ENCODE results near the gene EDC4. TPM values are rescaled to one million over a fixed set of nuclear protein-coding genes. Genes with fewer than 3 reads are reported as not detected.
A peak's percentile ranks its signal among the peaks of the same experiment; 100 is the strongest.
"Not testable (repeated sequence)": the region's sequence is repeated elsewhere in the genome, so short reads cannot be mapped to it uniquely, and the experiment has no call there.

EDC4 gene
- polyA plus RNA-seq, 1 donor, result 126 TPM

DNA sequence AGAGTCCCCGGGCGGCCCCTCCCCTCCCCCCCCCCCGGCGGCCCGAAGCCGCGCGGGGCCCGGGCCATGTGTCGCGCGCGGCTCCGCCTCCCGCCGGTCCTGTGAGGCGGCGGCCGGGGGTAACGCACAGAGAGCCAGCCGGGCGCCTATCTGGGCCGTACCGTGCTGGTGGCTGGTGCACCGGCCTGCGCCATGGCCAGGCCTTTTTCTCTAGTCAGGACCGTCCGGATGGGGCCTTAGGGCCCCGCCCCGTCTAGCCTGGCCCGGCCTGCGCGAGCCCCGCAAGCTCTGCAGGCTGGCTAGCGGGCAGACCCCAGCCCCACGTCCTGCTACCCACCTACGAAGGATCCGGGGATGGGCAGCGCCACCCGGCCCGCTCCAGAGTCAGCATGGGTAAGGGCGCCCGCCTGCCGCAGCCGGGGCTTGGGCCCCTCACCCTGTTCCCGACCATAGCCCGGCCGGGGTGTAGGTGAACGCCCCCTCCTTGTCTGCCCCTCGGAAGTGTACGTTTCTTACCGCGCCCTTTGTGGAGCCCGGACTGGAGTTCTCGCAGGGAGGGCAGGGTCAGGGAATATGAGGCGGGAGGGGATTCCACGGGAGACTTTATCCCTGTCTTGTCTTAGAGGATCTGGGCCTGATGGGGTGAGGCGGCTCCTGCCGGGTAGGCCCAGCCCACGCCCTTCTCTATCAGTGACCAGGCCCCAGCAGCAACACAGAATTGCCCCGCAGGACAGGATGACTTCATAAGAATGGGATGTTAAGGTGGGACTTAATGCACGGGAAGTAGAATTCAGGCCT, 25.6 kb upstream of the EDC4 start, which contains the start of gene CENPT:
TSS of gene CENPT (minus strand) at position 630 of the 798 bp plus-strand sequence. CDS start 13,834 bp downstream, outside the sequence.
- DNase-seq, result no peak

DNA sequence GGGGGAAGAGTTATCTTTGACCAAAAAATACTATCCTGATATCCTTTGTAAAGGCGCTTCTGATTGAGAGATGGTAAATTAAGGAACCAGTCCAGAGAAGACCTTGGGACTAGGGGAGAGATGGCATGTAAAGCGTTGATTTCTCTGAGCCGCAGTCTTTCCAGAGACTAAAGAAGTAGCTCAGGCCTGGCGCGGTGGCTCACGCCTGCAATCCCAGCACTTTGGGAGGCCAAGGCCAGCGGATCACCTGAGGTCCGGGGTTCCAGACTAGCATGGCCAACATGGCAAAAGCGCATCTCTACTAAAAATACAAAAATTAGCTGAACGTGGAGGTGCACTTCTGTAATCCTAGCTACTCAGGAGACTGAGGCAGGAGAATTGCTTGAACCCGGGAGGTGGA, 24.7 kb upstream of the EDC4 start:
- no peak for DNase-seq

DNA sequence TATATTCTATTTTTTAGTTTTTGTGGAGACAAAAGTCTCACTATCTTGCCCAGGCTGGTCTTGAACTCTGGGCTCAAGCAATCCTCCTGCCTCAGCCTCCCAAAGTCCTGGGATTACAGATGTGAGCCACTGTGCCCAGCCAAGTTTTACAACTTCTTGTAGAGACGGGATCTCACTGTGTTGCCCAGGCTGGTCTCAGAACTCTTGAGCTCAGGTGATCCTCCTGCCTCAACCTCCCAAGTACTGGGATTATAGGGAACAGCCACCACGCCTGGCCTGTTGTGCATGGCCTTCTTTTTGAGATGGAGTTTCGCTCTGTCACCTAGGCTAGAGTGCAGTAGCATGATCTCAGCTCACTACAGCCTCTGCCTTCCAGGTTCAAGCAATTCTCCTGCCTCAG, 19.2 kb upstream of the EDC4 start:
- no peak for DNase-seq

DNA sequence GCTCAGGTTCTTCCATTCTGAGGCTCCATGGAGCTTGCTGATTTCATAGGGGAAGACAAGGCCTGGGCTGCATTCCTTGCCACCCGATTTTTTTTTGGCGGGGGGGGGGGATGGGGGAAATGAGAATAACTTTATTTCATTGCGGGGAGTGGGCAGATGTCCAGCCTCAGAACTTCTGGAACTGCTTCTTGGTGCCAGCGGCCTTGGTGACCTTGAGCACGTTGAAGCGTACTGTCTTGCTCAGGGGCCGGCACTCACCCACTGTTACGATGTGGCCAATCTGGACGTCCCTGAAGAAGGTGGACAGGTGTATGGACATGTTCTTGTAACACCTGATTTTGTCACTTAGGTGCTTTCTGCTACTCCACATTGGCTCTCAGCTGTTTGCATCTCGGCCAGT, 17.1 kb upstream of the EDC4 start:
- DNase-seq, result no peak

DNA sequence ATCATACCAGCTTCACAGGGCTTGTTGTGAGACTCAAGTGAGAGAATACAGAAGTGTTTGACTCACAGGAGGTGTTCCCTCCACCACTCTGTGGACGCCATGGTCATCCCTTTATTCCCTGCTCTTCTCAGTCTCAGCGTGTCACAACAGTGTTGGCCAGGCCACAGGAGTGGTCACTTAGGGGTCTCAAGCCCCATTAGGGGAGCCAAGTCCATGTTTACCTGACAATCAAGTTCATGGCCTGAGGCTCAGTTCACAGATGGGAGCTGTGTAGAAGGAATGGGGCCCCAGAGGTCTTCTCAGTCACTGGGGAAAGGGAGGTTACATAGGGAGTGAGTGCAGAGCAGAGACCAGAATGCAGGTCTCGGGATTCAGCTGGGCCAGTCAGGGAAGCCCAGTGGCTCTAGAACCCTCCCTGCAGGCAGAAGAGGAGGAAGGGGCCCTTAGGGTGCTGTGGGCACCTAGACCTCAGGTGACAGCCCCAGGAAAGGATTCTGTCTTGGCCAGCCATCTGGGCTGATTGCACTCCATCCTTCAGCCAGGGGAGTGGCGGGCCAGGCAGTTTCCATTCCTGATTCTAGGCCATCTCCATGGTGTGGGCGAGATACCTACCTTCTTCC, 15.8 kb upstream of the EDC4 start:
- no peak for DNase-seq

GRCh38 chr16:67857547-67858233, 15.2 kb upstream of the EDC4 start:
- no peak for DNase-seq

- DNase-seq, result no peak
Measured at GRCh38 chr16:67858500-67858899, 14.4 kb upstream of the EDC4 start.

- DNase-seq, result no peak
Measured at GRCh38 chr16:67860589-67861398, 12.1 kb upstream of the EDC4 start.

DNA sequence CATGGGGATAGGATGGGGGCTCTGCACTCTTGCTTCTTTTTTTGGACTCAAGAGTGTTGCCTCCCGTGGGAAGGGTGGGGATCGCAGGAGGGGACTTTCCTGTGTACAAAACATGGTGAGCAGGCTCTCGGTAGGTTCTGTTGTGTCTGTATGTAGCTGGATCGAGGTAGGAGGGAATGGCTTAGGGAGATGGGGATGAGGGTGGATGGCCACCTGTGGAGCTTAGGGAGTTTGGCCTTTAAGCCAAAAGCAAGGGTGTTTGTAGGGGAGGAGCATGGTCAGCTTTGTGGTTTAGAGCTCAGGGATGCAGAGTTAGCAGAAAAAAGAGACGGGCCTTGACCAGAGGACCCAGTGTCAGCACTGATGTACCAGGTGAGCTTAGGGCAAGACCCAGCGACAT, 11.0 kb upstream of the EDC4 start:
- no peak for DNase-seq

- peak; percentile 77 for DNase-seq
Measured at GRCh38 chr16:67862623-67863583, 9.9 kb upstream of the EDC4 start.

DNA sequence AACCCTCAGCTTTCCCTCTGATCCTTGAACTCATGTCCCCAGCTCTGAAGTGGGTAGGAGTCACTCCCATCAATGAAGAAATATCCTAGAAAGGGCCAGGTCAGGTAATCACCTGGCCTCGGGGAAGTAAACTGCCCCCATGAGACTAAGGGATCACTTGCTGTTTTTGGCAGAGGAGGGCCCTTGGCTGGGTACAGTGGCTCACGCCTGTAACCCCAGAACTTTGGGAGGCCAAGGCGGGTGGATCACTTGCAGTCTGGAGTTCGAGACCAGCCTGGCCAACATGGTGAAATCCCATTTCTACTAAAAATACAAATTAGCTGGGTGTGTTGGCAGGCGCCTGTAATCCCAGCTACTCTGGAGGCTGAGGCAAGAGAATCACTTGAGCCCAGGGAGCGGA, 8.8 kb upstream of the EDC4 start:
- DNase-seq, result not testable (repeated sequence)

DNA sequence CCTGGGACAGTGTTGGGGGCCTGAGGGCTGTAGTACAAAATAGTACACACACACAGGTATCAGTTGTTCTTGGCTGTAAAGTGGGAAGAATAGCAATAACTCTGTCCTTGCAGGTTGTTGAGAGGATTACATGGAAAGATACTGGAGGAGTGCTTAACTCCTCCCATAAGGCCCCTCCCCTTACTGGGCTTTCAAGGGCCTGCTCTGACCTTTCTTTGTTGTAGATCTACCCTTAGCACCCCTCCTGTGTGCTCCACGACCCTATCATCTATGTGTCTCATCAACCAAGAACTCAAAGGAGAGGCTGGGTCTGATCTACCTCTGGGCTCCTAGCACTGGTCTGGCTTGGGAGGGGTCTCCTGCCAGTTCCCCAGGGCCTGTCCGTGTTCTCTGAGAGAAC, 8.3 kb upstream of the EDC4 start:
- DNase-seq, result no peak

- DNase-seq, result no peak
Measured at GRCh38 chr16:67865318-67865717, 7.5 kb upstream of the EDC4 start.

DNA sequence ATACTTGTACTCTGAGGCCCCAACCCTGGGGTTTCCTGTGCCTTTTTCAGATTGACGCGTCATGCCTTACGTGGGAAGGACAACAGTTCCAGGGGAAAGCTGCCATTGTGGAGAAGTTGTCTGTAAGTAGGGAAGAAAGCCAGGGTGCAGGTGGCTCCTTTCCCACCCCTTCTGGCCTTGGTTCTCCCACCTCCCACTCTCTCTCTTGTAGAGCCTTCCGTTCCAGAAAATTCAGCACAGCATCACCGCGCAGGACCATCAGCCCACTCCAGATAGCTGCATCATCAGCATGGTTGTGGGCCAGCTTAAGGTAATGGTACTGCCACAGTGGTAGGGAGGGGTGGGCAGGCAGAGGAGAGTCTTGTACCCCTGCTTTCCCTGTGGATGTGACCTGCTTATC, 4.6 kb upstream of the EDC4 start:
- DNase-seq, result no peak

DNA sequence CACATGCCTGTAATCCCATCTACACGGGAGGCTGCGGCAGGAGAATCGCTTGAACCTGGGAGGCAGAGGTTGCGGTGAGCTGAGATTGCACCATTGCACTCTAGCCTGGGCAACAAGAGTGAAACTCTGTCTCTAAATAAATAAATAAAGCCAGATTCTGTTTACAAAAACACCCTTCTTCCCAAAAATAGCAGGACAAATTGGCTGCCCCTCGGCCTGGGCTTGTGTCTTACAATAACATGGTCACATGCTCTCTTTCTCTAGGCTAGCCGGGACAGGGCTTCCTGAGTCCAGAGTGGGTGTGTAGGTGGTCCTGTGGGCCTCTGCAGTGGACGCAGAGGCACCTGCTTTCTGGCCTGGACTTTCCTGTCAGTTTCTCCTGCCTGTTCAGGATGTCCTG, 3.2 kb upstream of the EDC4 start:
- DNase-seq, result no peak

DNA sequence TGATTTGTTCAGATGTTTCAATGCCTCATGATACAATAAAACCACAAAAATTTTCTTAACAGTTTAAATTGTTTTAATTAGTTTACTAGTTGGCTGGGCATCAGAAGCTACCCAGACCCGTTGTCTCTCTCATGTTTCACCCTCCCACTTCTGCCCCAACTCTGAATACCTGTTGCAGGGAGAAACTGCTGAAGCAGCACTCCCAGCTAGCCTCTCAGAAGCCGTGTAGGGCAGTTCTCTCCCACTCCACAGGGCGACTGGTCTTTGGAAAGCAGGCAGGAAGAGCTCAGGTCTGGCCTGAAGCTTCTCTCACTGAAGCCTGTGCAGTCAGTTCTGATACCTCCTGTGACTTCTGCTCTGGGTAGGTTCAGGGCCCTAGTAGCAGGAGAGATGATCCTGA, 1.6 kb upstream of the EDC4 start:
- no peak for DNase-seq

DNA sequence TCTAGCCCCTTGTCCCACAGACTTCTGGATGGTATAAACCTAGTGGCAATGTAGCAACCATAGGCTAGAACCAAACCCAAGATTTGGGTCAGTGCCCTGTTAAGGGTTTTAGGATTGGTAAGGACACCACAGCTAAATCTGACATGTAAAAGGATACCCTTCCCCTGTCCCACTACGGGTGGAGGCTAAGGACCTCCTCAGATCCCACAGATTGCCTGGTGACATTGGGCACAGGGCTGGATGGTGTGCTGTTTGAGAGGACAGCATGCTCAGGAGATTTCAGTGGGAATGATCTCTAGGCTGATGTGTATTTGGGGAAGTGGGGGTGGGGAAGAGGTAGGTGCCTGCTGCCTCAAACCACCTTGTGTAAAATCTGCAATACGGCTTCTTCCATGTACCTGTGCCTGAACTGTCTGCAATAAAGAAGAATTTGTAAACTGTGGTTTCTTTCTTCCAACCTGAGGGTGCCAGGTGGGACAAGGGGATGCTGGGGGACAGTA, 671 bp upstream of the EDC4 start:
- DNase-seq, result no peak

GRCh38 chr16:67873435-67874370, 851 bp downstream of the EDC4 start:
- DNase-seq, result no peak

GRCh38 chr16:67874372-67874771, 1.5 kb downstream of the EDC4 start:
- no peak for DNase-seq

- DNase-seq, result no peak
Measured at GRCh38 chr16:67877064-67877463, 4.2 kb downstream of the EDC4 start.

All from hindlimb muscle (tissue), 1 donor.